K562 (cell line): ENCODE measurements around the gene COX5A. TPM values are rescaled to one million over a fixed set of nuclear protein-coding genes. Genes with fewer than 3 reads are reported as not detected.

Experiments
- CBX2 ChIP-seq: fragments of 200-600 bp; sonication (generic); IDR thresholded peaks from one replicate; pipeline ENCODE4 v1.6.1; 2012; ENCODE audit warnings: mild to moderate bottlenecking, low read length, inconsistent platforms; ENCODE audit not compliant: insufficient read depth, poor library complexity, severe bottlenecking
- DIDO1 ChIP-seq: fragments of 450-650 bp; IDR thresholded peaks from 2 replicates; pipeline ENCODE4 v1.6.1; 2016; ENCODE audit warnings: low read depth, missing biosample characterization, missing genetic modification characterization
- E2F8 ChIP-seq: fragments of 450-650 bp; IDR thresholded peaks from 2 replicates; pipeline ENCODE4 v1.7.1; 2018; ENCODE audit warnings: mild to moderate bottlenecking, low read depth; ENCODE audit not compliant: partially characterized antibody
- FIP1L1 ChIP-seq: fragments of 200-400 bp; formaldehyde crosslinking; IDR thresholded peaks from 2 replicates; pipeline ENCODE4 v1.6.1; 2018; ENCODE audit warnings: mild to moderate bottlenecking, low read depth, low read length; ENCODE audit not compliant: poor library complexity, severe bottlenecking
- HNRNPUL1 ChIP-seq: fragments of 200-400 bp; formaldehyde crosslinking; IDR thresholded peaks from 2 replicates; pipeline ENCODE4 v1.6.1; 2017; ENCODE audit warnings: low read length
- POU5F1 ChIP-seq: fragments of 150-350 bp; IDR thresholded peaks from 2 replicates; pipeline ENCODE4 v1.6.1; 2014; ENCODE audit warnings: borderline replicate concordance, low read length, low read depth, mild to moderate bottlenecking; ENCODE audit not compliant: partially characterized antibody
- SFPQ ChIP-seq: fragments of 200-400 bp; formaldehyde crosslinking; IDR thresholded peaks from 2 replicates; pipeline ENCODE4 v1.6.1; 2017; ENCODE audit warnings: mild to moderate bottlenecking, low read depth, low read length, moderate library complexity
- SMARCA4 ChIP-seq: fragments of 450-650 bp; IDR thresholded peaks from 2 replicates; pipeline ENCODE4 v1.6.1; 2016
- SRSF7 ChIP-seq: fragments of 200-400 bp; formaldehyde crosslinking; optimal IDR thresholded peaks from 2 replicates; pipeline ENCODE3; 2017; ENCODE audit warnings: mild to moderate bottlenecking, low read depth, low read length
- TFAM ChIP-seq: fragments of 250-450 bp; sonication (Bioruptor Pico); conservative IDR thresholded peaks from 2 replicates; pipeline ENCODE4 v1.5.0; 2021; ENCODE audit warnings: mild to moderate bottlenecking, moderate library complexity
- TGIF2 ChIP-seq: sonication (generic); formaldehyde crosslinking; IDR thresholded peaks from 2 replicates; pipeline ENCODE4 v1.8.1; 2022; ENCODE audit warnings: mild to moderate bottlenecking, missing genetic modification reagents, moderate library complexity
- ZNF407 ChIP-seq: fragments of 450-650 bp; IDR thresholded peaks from 2 replicates; pipeline ENCODE4 v1.6.1; 2016; ENCODE audit warnings: low read depth
- ZNF586 ChIP-seq: fragments of 450-650 bp; formaldehyde crosslinking; conservative IDR thresholded peaks from 2 replicates; pipeline ENCODE4 v1.4.0; 2020; ENCODE audit warnings: mild to moderate bottlenecking, moderate library complexity
- ZNF780A ChIP-seq: fragments of 250-450 bp; sonication (Bioruptor Pico); IDR thresholded peaks from 2 replicates; pipeline ENCODE4 v1.5.0; 2021; ENCODE audit warnings: mild to moderate bottlenecking
- polyA plus RNA-seq, 8 experiments: library from polyadenylated mRNA; depleted of rRNA in 4 of 8; stranded (reverse) in 5 of 8; unstranded in 3 of 8; fragments of >200 nt; fragmentation: Nextera tagmentation in 2 of 8; fragmentation: Illumina TruSeq in 1 of 8; extraction: Ambion mirVana in 2 of 8; extraction: Trizol in 1 of 8; gene quantifications; 2 replicates each; pipeline versions ENCODE4 v1.2.1 to v1.2.3, GENCODE V29; 2011 to 2014; ENCODE audit warnings: inconsistent platforms in 1 of 8, missing spikeins in 1 of 8
- total RNA-seq, 7 experiments: library from RNA; depleted of rRNA in 6 of 7; stranded (reverse); fragments of >200 nt in 6 of 7; fragmentation: Illumina TruSeq in 2 of 7; extraction: Trizol in 2 of 7; gene quantifications; 2 replicates each; pipeline versions ENCODE4 v1.2.1 to v1.2.3, GENCODE V29; 2011 to 2021; ENCODE audit warnings: low replicate concordance in 1 of 7

The COX5A gene
- total and polyA plus RNA-seq, 9 of the 15 experiments (the other 6 are each of a cell fraction or from before 2014, with no cell fraction given), result 86.8 to 553 (median 371) TPM

GRCh38 chr15:74955796-74956647, 18.1 kb upstream of the COX5A start (continued):
- no peak for TF ChIP-seq ZNF407
- TF ChIP-seq SRSF7, result no peak
- no peak for TF ChIP-seq E2F8
- no peak for TF ChIP-seq DIDO1 (tag)
- no peak for TF ChIP-seq FIP1L1
- TF ChIP-seq SMARCA4, result no peak
- TF ChIP-seq SFPQ, result no peak
- no peak for TF ChIP-seq HNRNPUL1
- no peak for TF ChIP-seq TFAM (CRISPR knock-in tag)
- TF ChIP-seq CBX2, result no peak
- TF ChIP-seq ZNF780A (CRISPR knock-in tag), result no peak
- peak; percentile 96; the same call in 1 of the 2 replicates for TF ChIP-seq TGIF2
- TF ChIP-seq POU5F1, result no peak
- no peak for TF ChIP-seq ZNF586 (CRISPR knock-in tag)
